HG03439 (cell line): ENCODE data around the gene QPRT.
"Not testable (repeated sequence)": the region's sequence is repeated elsewhere in the genome, so short reads cannot be mapped to it uniquely, and the experiment has no call there.

Experiments used
- ATAC-seq: cut with Tn5 transposase; IDR thresholded peaks from one replicate; pipeline ENCODE4 v1.9.1; 2021; ENCODE audit warnings: mild to moderate bottlenecking, moderate library complexity; ENCODE audit not compliant: unreplicated experiment

QPRT gene

DNA sequence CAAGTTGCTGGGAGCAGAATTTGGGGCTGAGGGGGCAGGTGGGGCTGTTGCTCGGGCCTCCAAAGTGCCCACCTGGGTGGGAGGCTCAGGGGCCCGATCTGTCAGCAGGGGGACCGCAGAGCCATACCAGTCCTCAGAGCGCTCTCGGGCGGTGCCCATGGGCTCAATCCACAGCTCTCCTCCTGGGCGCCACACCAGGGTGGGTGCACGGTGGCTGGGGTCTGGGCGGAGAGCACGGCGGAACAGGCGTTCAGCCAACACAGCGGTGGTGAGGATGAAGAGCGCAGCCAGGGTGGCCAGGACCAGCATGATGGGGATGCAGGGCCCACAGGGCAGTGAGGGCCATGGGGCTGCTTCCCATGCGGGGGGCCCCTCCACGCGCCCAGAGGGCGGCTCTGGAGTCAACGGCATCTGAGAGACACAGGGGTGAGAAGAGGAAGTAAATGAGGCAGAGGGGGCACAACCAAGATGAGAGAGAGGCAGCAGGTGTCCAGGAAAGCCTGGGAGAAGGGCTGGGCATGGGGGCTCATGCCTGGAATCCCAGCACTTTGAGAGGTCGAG is 65.6 kb downstream of the QPRT start:
- no peak for ATAC-seq

DNA sequence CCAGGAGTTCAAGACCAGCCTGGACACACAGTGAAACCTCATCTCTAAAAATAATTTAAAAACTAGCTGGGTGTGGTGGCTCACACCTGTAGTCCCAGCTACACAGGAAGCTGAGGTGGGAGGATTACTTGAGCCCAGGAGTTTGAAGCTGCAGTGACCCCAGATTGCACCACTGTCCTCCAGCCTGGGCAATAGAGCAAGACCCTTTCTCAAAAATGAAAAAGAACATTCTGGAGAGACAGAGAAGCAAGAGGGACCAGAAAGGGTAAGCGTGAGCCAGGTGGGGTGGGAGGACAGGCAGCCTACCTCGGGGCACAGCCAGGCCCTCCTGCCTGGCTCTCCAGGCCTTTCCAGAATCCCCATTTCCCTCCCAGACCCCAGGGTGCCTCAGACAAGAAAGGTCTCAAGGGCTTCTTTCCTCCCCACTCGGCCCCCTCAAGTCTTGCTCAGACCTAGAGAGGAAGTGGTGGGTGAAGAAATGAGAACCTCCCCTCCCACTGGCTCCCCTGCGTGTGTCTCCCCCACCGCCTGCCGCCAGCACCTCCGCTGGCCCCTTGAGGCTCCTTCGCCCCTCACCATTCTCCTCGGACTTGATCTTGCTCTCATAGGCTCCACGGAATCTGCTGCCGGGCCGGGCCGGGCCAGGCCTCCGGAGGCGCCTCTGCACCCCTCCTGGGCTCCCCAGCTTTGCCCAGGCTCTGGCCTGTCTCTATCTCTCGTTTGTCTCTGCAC is 66.3 kb downstream of the QPRT start:
- ATAC-seq, result peak; percentile 26

DNA sequence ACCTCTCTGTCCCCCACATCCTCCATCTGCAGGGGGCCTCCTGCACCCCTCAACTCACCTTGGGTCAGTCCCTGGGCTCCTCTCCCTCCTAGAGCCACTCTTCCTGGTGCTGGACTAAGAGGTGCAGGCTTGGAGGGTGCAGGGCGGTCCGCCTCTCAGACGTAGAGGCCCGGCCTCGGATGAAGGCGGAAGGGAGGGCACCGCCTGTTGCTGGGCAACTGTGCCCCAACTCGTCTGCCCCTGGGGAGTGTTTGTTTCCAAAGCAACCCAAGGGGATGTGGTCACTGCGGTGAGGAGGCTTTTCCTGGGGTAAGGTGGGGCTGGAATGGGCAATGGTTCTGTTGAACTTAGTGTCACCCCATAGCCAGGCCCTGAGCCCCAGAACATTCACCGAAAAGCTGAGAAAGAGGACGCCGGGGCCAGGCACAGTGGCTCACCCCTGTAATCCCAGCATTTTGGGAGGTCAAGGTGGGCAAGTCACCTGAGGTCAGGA is 66.9 kb downstream of the QPRT start, which contains the start of gene C16orf54:
Gene C16orf54 (minus strand): TSS at position 138 of the 493 bp plus-strand sequence. CDS start 1,039 bp downstream, outside the sequence.
- peak; percentile 77 for ATAC-seq

DNA sequence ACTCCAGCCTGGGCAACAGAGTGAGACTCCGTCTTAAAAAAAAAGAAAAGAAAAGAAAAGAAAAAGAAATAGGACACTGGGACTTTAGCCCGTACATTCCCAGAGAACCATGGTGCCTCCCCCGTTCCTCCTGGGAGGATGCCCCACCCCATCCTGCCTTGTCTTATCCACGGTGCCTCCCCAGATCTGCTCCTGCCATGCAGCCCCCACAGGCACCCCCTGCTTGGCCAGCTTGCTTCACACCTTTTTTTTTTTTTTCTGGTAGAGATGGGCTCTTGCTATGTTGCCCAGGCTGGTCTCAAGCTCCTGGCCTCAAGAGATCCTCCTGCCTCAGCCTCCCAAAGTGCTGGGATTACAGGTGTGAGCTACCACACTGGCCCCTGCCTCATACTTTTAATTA is 67.5 kb downstream of the QPRT start:
- ATAC-seq, result not testable (repeated sequence)
